IPS DF 6.9 (cell line): ENCODE measurements around the gene ALG1.
A peak's percentile ranks its signal among the peaks of the same experiment; 100 is the strongest.
"Not testable (repeated sequence)": the region's sequence is repeated elsewhere in the genome, so short reads cannot be mapped to it uniquely, and the experiment has no call there.

Source experiments
- DNase-seq: peaks from one replicate; pipeline ENCODE4 v3.0.0-alpha.2; 2013; ENCODE audit warnings: low read depth, low spot score
- H3K27ac ChIP-seq: one replicate; pipeline ENCODE4 v1.5.1; 2013; ENCODE audit warnings: low read length, control low read depth
- H3K27me3 ChIP-seq: 2 replicates; pipeline ENCODE4 v1.6.1; 2013; ENCODE audit warnings: mild to moderate bottlenecking, low read length; ENCODE audit not compliant: control insufficient read depth, insufficient read depth
- H3K36me3 ChIP-seq: 2 replicates; pipeline ENCODE4 v1.6.1; 2013; ENCODE audit warnings: low read length; ENCODE audit not compliant: control insufficient read depth, insufficient read depth
- H3K4me1 ChIP-seq: 2 replicates; pipeline ENCODE4 v1.6.1; 2013; ENCODE audit warnings: low read length; ENCODE audit not compliant: control insufficient read depth, insufficient read depth
- H3K4me3 ChIP-seq: 2 replicates; pipeline ENCODE4 v1.5.1; 2013; ENCODE audit warnings: mild to moderate bottlenecking, low read length
- H3K9me3 ChIP-seq: 2 replicates; pipeline ENCODE4 v1.6.1; 2013; ENCODE audit warnings: low read length, inconsistent platforms; ENCODE audit not compliant: control insufficient read depth, insufficient read depth
- WGBS: extraction: QIAGEN DNeasy Blood & Tissue Kit; methylation state at CpG from one replicate; pipeline ENCODE4 v1.1.7; 2013; ENCODE audit warnings: mixed read lengths, missing lambda C conversion rate; ENCODE audit not compliant: insufficient read length, insufficient coverage; 5-methylcytosine and 5-hydroxymethylcytosine counted together

The ALG1 gene

DNA sequence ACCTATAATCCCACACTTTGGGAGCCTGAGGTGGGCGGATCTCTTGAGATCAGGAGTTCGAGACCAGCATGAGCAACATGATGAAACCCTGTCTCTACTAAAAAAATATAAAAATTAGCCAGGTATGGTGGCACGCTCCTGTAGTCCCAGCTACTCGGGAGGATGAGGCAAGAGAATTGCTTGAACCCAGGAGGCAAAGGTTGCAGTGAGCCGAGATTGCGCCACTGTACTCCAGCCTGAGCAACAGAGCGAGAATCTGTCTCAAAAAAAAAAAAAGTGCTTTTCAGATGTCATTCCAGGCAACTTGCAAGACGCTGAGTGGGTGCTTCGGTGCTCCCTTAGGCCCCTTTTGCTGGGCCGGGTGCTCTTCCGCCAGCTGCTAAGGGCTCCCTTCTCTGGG, 27.1 kb upstream of the ALG1 start:
- no CpG with 5 or more reads among the region's 11 CpGs for WGBS
- not testable (repeated sequence) for H3K4me3 ChIP-seq, DNase-seq, H3K27ac ChIP-seq, H3K27me3 ChIP-seq, H3K4me1 ChIP-seq, H3K9me3 ChIP-seq, H3K36me3 ChIP-seq

DNA sequence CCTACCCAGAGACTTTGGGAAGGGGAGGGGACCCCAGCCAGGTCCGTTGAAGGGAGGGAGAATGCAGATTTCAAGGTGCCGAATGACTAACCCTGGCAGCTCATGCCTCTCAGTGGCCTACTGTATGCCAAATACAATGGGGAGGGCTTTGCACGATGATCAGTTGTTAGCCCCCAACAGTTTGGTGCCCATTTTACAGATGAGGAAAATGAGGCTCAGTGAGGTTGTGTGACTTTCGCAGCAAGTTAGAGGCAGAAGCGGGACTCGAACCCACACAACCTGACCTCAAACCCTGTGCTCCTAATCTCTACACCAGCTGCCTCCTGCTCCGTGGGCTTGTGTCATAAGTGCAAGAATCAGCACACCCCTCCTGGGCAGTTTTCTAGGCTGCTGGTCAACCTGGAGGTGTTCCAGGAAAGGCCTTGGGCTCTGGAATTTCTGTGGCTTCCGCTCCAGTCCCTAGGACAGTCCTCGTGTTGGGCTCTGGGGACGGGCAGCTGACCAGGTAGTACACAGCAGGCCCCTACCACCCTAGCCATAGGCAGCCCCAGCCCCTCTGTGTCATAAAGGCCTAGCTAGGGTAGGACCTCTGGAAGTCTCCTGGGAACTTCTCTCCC, 26.0 kb upstream of the ALG1 start:
- no peak for DNase-seq
- Histone ChIP-seq H3K4me3 (no peak overlapping the region), H3K27ac (no peak overlapping the region), H3K36me3 (no peaks in the 10 kb centered on the region), H3K9me3 (no peaks in the 10 kb centered on the region), H3K27me3 (no peaks in the 10 kb centered on the region), H3K4me1 (no peaks in the 10 kb centered on the region)
- WGBS = no CpG with 5 or more reads among the region's 10 CpGs

DNA sequence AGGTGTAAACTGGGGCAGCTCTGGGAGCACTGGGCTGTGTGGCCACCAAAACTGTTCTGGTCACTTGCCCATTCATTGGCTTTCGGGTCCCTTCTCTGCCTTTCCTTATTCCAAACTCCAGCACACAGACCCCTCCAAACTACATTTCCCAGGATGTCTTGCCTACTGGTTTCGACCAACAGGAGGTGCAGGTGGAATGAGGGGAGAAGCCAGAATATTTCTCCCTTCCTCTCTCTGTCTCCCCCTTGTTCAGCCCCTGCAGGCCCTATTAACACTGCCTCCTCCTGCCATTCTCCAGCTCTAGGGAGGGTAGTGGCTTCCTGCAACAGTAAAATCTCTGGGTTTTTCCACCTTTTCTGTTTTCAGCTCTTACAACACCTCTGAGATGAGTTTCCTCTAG, 24.7 kb upstream of the ALG1 start:
- H3K27ac ChIP-seq = no peak overlapping the region
- H3K4me3 ChIP-seq = no peak overlapping the region
- H3K27me3 ChIP-seq = no peaks in the 10 kb centered on the region
- H3K4me1 ChIP-seq = no peaks in the 10 kb centered on the region
- H3K36me3 ChIP-seq = no peaks in the 10 kb centered on the region
- no CpG with 5 or more reads among the region's 2 CpGs for WGBS
- H3K9me3 ChIP-seq = no peaks in the 10 kb centered on the region
- no peak for DNase-seq

DNA sequence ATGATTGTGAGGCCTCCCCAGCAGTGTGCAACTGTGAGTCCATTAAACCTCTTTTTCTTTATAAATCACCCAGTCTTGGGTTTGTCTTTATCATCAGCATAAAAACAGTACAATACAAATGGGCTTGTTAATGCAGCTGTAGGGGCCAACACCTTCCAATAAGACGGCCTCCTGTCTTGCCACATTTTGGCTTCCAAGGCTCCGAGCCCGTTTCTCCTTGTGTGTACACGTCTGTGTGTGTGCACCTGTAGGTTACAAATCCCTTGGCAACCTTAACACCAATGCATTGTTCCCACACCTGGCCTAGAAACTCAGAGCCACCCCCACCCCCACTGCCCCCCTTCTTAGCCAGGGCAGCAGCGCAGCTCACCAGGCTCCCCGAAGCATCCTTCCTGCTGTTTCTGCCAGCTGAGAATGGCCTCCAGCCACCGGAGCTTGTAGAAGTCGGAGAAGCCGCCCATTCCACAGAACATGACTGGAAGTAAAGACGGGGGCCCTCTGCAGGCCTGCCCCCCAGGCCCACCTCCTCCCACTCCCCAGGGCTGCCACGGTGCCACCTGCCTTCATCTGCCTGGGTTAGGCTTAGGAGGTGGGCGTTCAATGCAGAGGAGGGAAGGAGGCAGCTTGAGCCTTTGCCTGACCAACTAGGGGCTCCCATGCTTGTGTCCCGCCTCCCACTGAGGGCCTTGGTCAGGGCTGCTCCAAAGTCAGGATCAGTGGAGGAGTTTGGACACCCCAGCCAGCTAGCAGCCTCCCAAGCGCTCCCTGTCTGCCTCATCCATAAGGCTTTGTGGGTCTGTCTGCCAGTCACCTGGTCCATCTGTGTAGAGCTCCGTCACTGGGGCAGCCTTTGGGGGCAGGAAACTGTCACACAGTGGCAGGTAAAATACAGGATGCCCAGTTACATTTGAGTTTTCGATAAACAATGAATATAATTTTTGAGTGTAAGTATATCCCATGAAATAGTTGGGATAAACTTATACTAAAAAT, 16.5 kb upstream of the ALG1 start:
- no peaks in the 10 kb centered on the region for H3K36me3 ChIP-seq
- no peak overlapping the region for H3K4me3 ChIP-seq
- DNase-seq = no peak
- no CpG with 5 or more reads among the region's 16 CpGs for WGBS
- H3K9me3 ChIP-seq = no peaks in the 10 kb centered on the region
- no peak overlapping the region for H3K27ac ChIP-seq
- H3K27me3 ChIP-seq = no peaks in the 10 kb centered on the region
- H3K4me1 ChIP-seq = peaks cover 8% of the 10 kb centered on the region

DNA sequence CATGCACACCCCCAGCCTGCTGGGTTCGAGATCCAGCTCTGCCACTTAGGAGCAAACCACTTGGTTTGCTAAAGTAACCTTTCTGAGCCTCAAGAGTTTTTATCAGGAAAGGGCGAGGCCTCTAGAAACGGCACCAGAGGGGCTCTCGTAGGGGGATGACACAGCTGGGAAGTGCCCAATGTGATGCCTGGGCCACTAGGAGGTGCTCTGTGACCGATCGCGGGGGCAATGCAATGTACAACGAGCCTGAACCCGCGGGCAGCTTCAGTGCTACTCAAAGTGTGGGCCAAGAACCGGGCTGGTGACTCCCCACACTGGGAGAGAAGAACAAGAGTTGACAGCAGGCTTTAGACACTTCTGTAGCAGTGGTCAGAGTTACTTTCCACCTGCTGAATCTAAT, 15.3 kb upstream of the ALG1 start:
- Histone ChIP-seq H3K4me1 (peaks cover 11% of the 10 kb centered on the region), H3K27ac (no peak overlapping the region), H3K9me3 (no peaks in the 10 kb centered on the region), H3K36me3 (no peaks in the 10 kb centered on the region), H3K27me3 (no peaks in the 10 kb centered on the region), H3K4me3 (no peak overlapping the region)
- DNase-seq = no peak
- WGBS = no CpG with 5 or more reads among the region's 11 CpGs

DNA sequence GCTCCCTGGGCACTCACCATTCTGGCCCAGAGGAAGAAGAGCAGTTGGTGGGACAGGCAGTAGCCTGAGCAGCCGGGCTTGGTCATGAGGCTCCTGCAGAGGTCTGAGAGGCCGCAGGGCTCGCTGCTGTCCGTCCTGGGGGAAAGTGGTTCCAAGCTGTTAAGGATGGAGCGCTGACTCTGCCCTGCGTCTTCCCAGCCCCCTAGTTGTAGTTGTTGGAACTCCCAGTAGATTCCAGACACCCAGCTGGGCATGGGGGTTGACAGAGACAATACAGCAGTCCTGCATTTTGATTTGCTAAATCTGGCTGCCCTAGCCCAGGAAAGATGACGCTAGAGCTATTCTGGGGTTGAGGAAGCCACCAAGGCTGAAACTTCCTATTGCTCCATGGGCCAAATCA, 13.2 kb upstream of the ALG1 start:
- DNase-seq = peak; percentile 85
- Histone ChIP-seq H3K4me3 (no peak overlapping the region), H3K9me3 (no peaks in the 10 kb centered on the region), H3K27ac (no peak overlapping the region), H3K36me3 (no peaks in the 10 kb centered on the region), H3K4me1 (peaks cover 11% of the 10 kb centered on the region), H3K27me3 (no peaks in the 10 kb centered on the region)
- no CpG with 5 or more reads among the region's 7 CpGs for WGBS

DNA sequence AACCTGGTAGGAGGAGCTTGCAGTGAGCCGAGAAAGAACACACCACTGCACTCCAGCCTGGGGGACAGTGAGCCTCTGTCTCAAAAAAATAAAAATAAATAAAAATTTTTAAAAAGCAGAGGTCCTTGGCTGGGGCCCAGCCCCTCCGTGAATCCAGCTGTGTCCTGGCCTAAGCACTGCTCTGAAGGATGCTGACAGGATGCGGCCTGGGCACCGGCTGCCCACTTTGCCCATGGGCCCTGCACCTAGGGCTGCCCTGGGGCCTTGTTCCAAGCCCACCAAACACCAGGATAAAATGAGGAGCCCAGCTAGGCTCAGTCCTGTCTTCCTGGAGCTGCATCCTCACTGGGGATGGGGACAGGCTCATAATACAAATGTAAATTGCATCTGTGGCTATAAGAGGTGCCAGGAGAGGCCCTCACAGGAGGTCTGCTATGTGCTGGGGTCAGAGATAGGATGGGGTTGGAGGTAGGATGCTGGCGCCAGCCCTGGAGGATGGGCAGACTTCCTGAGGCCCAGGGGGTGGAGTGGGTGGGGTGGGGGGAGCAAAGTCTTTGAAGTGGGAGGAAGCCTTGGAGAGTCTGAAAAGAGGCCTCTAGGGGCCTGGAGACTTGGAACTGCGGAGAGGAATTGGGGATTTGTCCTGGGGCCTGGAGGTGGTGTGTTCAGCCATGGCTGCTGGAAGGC, 12.1 kb upstream of the ALG1 start:
- Histone ChIP-seq H3K27ac (no peak overlapping the region), H3K4me1 (peaks cover 11% of the 10 kb centered on the region), H3K27me3 (no peaks in the 10 kb centered on the region), H3K36me3 (no peaks in the 10 kb centered on the region), H3K9me3 (no peaks in the 10 kb centered on the region), H3K4me3 (no peak overlapping the region)
- no CpG with 5 or more reads among the region's 6 CpGs for WGBS
- no peak for DNase-seq

DNA sequence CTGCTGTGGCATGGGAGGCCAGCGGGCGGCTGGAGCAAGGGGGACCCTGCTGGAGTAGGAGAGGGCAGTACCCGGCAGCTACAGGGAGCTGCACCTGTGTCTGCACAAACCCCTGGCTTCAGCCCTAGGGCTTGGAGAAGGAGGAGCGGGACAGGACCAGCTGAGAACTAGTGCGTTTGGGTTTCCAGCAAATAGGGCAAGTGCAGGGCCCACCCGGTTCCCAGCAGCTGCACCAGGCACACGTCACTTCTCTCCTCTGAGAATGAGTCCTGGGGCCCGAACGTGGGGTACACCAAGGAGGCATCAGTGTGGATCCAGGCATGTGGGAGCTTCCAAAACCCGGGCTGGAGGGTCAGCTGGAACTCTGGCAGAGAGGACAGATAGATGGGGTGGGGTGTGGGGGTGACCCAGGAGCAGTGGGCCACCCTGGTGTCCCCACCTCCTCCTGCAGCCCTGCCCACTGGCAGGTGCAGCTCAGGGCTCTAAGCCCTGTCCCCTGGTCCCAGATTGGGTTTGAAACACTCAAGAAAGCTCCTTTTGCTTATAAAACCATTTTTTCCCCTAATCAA, 11.5 kb upstream of the ALG1 start:
- Histone ChIP-seq H3K4me3 (no peak overlapping the region), H3K27me3 (no peaks in the 10 kb centered on the region), H3K36me3 (no peaks in the 10 kb centered on the region), H3K4me1 (peaks cover 11% of the 10 kb centered on the region), H3K9me3 (no peaks in the 10 kb centered on the region), H3K27ac (no peak overlapping the region)
- DNase-seq = no peak
- no CpG with 5 or more reads among the region's 10 CpGs for whole genome bisulfite sequencing

DNA sequence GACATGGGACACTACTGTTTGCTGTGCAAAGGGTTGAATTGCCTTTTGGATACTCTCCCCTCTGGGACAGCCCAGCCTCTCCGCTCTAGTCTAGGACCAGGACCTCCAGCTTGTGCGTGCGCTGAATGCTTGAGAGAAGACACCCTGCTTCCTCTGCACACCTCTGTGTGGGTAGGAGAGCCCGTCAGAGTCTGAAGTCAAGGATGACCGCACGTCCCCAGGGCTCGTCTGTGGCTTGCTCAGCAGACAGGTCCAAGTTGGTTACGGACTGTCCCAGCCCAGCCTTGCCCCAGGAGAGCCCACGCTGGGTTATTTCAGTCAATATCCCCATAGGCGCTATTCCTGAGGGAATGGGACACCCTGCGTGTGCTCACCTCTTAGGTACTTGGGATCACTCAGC, 9.6 kb upstream of the ALG1 start:
- Histone ChIP-seq H3K36me3 (no peaks in the 10 kb centered on the region), H3K27me3 (no peaks in the 10 kb centered on the region), H3K4me3 (no peak overlapping the region), H3K27ac (no peak overlapping the region), H3K9me3 (no peaks in the 10 kb centered on the region), H3K4me1 (peaks cover 11% of the 10 kb centered on the region)
- WGBS = no CpG with 5 or more reads among the region's 11 CpGs
- no peak for DNase-seq
